NCI-H2107 (cell line): Measurements from ENCODE around the gene EPAS1.

Experiments used
- DNase-seq: peaks from one replicate; lab custom pipeline; 2025; lab: John Stamatoyannopoulos, UW

The EPAS1 gene

DNA sequence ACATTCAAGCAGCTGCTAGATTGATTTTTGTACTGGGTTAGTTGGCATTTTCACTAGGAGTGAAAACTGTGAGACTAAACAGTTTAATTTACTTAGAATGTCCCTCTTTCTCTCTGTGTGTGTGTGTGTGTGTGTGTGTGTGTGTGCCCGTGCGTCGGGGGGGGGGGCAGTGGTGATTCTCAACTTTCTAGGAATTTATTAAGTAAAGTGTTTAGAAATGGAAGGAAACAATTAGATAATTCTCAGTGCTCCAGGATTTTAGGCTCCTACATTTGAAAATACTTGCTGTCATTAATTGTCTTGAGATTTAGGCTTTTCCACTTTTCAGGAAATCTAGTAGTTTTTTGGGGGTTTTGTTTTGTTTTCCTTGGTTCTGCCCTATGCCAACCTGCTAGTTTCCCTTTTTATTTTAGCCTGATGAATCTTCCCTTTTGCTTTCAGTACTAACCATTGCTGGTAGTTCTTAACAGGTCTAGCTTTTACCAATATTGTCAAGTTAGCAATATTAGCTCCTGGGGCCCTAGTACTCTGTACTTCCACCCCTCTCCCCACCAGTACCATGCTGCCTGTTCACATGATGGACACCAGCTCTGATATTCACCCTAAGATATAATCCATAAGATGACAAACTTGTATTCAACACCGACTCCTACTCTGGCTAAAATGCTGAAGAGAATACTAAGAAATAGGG is 4.9 kb downstream of the EPAS1 start:
- DNase-seq = no peak

DNA sequence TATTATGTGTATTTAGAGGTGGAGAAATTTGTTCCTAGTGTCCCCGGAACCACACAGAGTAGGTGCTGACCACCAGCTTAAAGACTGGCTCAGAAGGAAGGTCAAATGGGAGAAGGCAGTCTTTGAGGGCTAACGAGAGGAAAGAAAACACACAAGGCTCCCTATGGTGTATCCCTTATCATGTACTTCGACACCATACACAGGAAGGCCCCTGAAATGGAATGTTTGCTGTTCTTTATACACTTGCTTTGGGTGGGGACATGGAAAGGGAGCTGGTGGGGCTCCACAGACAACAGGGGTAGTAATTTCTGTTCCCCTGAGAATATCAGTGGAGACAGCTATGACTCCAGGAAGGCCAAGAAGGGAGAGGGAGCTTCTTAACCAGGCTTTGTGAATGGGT is 6.0 kb downstream of the EPAS1 start:
- DNase-seq = no peak

DNA sequence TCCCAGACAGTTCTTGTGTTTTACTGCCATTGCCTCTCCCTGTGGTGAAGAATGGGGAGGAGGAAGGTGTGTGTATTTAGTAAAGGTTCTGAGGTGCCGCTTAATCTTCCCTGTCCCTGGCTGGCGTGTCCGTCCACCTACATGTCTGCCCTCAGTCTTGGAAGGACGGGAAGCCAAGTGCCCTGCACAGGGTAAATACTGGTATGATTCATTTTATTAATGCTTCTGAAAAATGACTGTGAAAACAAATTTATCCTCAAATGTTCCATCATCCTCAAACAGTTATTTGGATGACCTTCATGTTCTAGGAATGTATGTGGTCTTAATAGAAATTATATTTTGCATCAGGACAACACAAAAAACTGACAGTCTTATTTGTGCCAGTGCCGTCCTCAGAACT is 6.6 kb downstream of the EPAS1 start:
- no peak for DNase-seq

DNA sequence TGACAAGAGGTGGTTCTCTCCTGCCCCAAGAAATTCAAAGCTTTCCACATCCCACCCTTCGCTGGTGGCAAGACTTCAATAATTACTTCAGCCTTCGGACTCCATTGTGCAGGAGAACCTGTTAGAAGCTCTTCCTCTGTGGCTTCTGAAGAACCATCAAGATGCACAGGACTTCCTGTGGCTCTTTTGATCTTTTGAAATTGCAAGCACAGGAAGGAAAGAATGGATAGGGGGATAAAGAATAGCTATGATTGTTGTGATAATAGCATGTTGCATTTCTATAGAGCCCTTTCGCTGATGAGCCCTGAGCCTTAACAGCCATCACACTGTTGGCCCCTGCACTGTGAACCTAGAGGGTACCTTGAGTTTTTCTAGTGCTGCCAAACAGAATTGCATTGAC is 7.4 kb downstream of the EPAS1 start:
- DNase-seq = no peak

DNA sequence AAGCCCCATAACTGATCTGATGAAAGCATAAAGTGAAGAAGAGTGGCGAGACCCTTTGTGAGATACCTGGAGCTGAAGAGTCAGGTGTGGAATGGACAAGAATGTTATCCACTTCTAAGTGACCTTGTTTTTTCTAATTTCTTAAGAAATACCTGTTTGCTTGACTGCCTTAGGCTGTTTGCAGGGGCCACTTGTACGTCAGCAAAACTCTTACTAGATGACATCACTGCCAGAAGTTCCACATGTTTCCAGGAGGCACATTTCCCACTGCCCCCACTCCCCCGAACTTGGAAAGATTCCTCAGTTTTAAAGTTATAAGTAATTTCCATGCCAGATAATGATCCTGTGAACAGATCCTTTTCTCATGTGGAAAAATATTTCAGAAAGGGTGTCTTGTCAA is 8.0 kb downstream of the EPAS1 start:
- DNase-seq = no peak

DNA sequence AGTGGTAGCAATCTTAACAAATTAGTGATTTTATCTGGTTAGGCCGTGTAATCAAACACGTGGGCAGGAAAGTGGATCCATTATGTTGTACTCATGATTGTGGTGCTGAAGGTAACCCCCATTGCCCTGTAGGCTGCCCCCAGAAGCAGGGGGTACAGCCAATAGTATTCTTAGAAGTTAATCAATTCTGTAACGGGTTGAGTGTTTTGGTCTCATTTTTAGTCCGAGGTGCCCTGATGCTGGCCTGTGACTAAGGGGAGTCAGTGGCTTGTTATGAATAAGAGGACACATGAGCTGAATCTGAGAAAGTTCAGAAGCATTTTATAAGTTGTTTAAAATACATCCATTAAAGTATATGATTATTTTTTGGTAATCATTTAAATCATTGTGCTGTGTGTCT is 8.6 kb downstream of the EPAS1 start:
- DNase-seq = no peak

DNA sequence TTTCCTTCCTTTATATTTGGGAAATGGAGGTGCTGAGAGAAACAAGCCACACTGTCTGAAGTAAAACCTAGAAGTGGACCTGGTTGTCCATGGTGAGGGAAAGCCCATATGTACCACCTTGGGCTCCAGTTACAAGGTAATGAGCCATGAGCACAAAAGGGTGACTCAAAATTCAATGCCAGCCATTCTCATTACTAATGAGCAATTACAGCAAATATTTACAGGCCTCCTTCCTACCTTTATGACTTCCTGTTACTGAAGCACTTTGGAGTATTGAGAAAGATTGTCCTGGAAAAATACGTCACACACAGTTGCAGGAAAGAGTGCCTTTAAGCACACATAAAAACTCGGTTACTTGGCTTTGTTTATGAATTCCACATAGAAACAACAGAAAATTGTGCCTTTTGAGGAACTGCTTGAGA is 9.1 kb downstream of the EPAS1 start:
- peak; percentile 48 for DNase-seq

DNA sequence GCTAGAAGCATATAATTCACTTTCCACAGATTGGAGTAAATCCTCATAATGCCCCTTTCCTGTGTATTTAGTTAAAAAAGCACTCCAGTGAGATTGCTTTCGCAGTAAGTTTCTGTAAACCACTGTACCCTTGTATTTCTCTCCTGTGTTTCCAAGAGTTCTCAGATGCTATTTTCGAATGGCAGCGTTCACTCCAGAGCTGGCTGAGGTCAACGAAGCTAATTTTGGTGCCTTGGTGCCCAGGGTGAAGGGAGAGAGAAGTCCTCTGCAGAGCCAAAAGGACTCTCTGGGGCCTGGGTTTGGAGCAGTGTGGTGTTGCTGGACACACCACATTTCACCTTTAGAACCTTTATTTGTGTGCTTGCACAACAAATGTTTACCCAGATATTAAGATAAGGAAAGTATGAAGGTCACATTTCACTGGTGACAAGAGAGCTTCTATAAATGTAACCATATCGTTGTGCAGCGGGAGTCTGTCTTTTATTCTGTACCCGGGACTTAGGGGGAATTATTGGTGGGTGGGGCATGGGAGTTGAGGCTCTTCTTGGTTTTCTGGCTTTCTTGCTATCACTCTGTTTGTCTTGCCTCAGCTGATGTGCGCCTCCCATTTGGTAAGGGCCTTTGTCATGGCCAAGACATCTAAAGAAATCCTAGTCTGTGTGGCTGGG is 9.9 kb downstream of the EPAS1 start:
- no peak for DNase-seq

DNA sequence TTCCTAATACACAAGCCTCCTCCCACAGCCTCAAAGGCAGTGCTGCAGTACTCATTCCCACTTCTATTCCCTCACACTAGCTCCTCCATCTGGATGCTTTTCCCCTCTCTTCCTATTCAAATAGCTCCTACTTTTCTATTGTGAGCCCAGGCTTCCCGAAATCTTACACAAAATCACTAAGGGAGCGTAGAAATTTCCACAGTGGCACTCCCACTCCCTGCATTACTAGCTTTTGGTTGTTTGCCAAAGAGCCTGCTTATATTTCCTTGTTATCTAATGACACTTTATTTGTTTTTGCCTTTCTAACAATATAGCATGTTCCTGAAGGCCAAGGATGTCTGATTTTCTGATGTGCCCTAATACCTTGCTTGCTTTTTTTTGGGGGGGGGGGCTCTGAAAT is 10.9 kb downstream of the EPAS1 start:
- DNase-seq = no peak

DNA sequence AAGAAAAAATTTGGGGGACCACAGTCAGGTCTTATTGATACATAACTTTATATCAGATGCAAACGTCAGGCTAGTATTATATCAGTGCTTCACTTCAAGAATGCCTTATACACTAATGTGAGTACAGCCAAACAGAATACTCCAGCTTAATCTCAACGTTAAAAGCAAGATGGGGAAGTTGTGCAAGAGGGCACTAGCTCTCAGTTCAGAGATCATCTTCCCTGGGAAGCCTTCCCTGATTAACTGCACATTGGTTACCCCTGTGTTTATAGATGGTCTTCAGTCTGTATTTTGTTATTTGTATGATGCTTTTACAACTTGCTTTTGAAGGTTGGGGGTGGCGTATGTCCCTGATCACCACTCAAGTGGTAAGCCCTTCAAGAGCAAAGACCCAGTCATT is 11.4 kb downstream of the EPAS1 start:
- DNase-seq = no peak

DNA sequence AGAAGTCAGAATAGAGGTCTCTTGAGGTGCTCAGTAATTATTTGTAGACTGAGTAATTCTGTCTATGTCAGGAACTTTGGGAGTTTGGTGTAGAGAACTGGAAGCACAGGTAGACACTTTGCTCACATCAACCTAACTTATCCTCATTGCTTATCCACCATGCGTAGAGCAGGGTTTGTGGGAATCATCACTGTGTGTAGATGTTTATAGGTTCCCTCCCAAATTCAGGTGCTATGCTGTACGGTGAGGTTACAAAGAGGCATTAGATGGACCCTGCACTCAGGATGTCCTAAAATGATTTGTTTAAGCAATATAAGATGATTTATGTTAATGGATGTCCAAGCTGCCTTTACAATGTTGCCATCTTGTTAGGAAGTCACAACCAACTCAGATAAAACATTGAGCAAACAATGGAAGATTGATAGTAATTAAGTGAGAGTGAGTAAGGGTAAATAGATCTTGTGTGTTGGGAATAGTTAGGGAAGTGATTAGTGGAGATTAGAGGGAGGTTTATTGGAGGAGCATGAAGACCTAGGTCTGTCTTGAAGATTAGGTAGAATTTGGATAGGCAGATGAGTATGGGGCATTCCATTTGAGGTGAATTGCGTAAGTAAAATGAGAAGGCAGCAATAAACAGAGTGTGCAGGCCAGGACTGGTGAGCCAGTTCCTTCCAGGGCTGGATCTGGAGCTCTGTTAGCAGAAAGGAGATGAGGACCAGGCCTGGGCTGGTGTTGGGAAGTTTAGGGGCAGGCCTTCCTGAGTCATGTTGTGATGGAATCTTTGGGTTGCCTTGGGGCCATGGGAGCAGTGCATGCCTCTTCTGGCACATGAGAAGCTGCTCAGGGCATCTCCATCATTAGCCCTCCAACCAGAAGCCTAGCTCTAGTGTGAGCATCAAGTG is 12.1 kb downstream of the EPAS1 start:
- no peak for DNase-seq

DNA sequence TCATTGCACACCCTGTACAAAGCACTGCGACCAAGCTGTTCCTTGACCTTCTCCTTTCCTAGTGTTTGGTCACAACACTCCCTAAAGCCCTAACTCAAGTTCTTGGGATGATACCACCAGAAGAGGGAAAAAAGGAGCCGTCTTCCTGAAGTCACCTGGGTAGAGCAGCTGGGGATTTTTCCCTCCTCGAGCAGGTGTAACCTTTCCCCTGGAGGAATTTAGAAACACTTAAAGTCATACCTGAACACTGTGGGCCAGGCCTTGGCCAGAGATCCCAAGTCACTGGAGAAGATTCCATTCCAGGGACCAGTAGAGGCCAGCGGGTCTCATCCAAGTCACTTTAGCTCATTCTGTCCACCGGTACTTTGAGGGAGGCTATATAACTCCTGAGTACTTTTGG is 13.2 kb downstream of the EPAS1 start:
- DNase-seq = no peak

DNA sequence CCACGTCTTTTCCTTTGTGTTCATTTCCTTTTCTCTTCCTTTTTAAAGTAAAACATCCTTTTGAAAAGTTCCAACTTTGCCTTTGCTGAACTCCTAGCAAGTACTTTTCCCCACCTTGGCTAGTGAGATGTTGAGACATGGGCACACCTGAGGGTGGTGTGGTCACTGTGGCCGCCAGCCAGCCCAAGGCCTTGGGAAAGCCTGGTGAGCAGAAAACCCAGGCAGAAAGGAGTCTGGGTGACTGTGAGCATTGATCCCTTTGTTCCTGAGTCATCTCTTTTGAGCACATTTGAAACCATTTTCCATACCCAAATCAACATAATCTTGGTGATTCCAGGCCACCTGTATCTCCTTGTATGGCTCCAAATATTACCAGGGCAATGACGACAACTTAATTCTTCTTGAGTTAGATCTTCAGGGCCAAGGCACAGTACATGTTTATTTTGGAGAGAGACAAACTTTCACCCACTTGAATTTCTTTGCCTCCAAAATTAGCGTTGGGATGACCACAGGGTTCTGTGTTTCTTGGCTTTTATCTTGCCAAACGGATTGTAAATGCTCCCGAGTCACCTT is 14.5 kb downstream of the EPAS1 start:
- no peak for DNase-seq

DNA sequence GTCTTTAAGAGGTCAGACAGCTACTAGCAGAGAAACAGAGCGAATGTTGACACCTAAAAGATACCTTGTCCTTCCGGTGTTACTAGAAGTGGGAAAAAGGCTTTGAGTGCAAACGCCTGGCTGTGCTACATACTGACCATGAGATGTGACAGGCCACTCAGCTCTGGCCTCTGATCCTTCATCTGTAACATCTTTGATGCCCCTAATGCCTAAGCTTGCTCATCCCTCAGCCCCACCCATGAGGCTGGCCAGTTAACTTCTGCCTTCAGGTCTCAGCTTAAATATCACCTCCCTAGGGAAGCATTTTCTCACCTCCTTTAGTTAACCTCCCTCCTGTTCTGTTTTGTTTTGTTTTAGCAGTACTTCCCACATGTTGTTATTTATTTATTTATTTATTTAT is 15.9 kb downstream of the EPAS1 start:
- no peak for DNase-seq

DNA sequence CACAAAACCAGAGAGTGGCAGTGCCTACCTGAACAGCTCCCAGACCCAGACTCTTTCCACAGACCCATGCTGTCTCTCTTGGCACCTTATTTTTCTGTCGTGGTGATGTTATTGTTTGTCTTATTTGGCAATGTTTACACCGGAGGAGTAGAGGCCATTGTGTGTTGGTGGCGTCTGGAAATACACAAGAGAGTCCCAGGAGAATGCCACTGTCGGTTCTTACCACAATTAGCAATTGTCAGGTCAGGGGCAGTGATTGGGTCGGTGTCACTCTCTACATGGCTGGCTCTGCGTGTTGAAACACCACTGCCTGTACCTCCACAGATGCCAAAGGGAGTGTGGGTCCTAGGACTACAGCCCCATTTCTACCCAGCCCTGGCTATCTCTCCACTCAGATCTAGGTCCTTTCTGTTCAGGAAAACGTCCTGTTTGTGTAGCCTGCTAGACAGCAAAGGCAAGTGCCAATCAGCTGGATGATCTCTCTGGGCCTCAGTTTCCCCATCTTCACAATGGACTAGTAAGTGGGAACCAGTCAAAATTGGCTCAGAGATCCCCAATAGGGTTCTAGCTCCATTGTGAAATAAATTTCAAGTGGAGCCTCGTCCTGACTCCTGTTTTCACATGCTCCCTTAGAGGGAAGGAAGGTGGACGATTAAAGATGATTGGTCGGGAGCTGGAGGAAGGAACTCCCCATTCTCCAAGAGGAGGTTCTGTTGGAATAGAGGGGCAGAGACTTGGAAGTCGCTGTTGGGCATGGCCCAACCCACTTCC is 17.0 kb downstream of the EPAS1 start:
- DNase-seq = no peak

DNA sequence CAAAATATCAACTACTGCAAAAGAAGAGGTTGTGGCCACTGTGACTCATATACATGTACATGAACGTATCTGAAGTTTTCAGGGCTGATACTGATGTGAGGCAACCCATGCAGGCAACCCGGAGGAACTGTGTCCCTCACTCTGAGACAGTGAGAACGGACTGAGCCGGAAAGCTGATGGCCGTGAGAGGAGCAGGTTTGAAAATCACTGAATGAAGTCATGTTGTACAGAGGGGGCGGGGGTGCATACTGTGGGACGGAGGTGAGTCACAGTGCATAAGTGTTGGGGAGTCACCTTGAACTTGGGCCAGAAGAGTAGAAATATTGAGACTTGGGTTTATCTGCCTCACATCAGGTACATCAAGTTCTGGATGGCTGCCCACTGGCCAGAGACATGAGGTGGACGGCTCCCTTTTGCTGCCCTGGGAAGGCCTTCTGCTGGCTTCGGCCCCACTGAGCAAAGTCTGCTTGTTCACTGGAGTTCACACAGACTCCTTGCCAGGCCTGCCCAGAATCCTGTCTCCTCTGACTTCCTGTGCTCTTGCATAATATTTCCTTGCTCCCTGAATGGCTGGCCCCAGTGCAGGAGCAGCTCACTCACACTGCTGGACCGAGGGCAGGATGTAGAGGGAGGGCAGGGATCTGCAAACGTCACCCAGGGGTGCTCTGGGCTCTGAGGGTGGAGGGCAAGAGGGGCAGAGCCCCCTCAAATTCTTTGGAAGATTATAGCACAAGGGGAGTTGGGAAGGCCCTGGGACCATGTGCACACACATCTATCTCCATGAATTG is 18.1 kb downstream of the EPAS1 start:
- no peak for DNase-seq

DNA sequence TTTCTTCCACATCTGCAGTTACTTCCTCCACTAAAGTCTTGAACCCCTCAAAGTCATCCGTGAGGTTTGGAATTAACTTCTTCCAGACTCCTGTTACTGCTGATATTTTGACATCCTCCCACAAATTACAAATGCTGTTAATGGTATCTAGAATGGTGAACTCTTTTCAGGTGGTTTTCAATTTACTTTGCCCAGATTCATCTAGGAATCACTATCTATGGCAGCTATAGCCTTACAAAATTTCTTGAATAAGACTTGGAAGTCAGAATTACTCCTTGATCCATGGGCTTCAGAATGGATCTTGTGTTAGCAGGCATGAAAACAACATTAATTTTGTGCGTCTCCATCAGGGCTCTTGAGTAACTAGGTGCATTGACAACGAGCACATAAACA is 19.9 kb downstream of the EPAS1 start:
- no peak for DNase-seq

DNA sequence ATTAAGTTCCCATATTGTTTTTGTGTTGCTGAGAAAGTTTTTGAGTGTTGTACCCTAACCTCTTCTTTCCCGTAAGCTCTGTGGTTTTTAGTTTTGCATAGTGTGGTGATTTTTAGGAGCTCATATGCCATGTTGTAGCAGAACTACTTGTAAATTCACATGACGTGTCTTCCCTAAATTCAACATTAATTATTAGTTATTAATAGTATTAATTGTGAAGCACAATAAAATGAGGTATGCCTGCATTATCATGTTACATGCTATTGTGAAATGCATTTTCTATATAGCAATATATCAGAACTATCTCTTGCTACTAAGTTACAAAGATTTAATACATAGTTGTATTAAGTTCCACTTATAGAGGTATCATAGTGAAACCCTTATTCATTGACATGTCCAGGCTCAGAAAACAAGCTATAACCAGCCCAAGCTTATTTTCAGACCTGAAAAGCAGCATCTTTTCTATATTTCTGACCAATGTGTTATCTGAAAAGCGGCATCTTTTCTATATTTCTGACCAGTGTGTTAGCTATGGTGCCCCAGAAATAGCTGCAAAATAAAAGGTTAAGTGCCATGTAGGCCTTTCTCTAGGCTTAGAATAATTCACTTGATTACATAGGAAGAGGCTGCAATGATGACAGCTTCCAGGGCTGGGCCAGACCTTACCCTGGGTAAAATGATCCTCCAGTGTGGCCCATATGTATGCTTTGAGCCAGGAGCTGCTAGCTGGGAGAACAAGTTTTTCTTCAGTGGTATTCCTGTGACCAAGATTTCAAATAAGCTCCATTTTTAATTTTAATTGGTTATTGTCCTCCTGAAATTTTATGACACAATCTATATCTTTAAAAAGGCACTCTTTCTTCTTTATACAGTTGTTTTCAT is 21.6 kb downstream of the EPAS1 start:
- DNase-seq = no peak

DNA sequence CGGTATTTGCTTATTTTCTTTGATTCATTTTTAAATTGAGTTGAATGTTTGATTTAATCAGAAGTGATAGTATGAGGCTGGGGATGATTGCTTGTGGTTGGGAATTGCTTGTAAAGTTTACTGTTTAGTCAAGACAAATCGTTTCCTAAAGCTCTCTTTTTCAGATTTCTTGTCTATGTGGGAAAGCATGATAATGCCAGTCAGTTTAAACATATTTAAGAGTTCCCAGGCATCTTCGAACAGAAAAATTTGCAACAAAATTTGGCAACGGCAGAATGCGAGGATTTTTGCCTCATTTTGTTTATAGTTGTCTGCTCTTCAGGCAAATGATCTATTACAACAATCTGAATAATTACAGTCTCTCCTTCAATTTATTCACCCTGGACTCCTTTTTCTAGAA is 22.5 kb downstream of the EPAS1 start:
- no peak for DNase-seq

DNA sequence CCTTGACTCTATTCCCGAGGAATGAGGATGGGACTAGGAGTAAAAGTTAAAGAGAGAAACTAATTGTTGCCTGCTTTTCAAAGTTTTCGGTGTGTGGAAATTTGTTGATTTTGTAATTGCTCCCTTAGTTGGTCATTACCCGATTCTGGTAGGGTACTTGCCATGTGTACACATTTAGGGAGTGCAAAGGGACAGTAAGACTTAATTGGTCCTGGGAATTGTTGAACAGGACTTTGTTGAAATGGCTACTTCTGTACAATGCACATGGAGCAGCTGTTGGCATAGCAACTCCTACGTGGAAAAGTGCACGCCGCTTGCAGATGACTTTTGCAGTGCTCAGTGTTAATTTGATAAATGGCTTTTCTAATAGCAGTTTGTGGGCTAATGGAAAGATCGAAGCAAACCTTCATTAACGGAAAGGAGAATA is 22.9 kb downstream of the EPAS1 start:
- DNase-seq = no peak
